IMR-90 (cell line): Measurements from ENCODE around the gene DPYSL5. TPM values are rescaled to one million over a fixed set of nuclear protein-coding genes. Genes with fewer than 3 reads are reported as not detected.

ENCODE experiments used
- ATAC-seq: fragments of 200-7000 bp; cut with Tn5 transposase; 2 replicates; pipeline ENCODE4 v1.9.1; 2020; ENCODE audit warnings: low read depth, mild to moderate bottlenecking, moderate library complexity
- BruUV-seq: library from RNA; stranded (reverse); fragments of 400-500 nt; replicated peaks from 2 replicates; lab custom pipeline; 2021; lab: Mats Ljungman, UMichigan
- CTCF ChIA-PET: fragments of 300-600 bp; formaldehyde crosslinking; extraction: SDS; loops from one replicate; lab custom pipeline; 2021; ENCODE audit warnings: antibody characterized with exemption; lab: Yijun Ruan, JAX
- POLR2A ChIA-PET: fragments of 300-600 bp; sonication (Branson Sonifier 250); formaldehyde crosslinking; loops from one replicate; lab custom pipeline; 2022; ENCODE audit warnings: antibody characterized with exemption; ENCODE audit not compliant: unreplicated experiment; lab: Charles Lee
- DNase-seq: peaks from one replicate; pipeline ENCODE4 v3.0.0; 2013
- H2AFZ ChIP-seq: replicated peaks from 2 replicates; pipeline ENCODE3; 2013; ENCODE audit warnings: low read length, mild to moderate bottlenecking; ENCODE audit not compliant: poor library complexity
- H2AK5ac ChIP-seq: 2 replicates; pipeline ENCODE4 v1.6.1; 2013; ENCODE audit warnings: low read depth, low read length, inconsistent platforms
- H2AK9ac ChIP-seq: replicated peaks from 2 replicates; pipeline ENCODE3; 2013; ENCODE audit warnings: mild to moderate bottlenecking, low read depth, low read length, moderate library complexity; ENCODE audit not compliant: poor library complexity
- H2BK120ac ChIP-seq: 2 replicates; pipeline ENCODE4 v1.6.1; 2013; ENCODE audit warnings: low read depth, low read length, inconsistent platforms
- H2BK15ac ChIP-seq: 3 replicates; pipeline ENCODE4 v1.6.1; 2013; ENCODE audit warnings: low read depth, low read length, inconsistent platforms
- H2BK20ac ChIP-seq: 2 replicates; pipeline ENCODE4 v1.6.1; 2013; ENCODE audit warnings: low read depth, mild to moderate bottlenecking, inconsistent platforms, low read length, moderate library complexity
- H2BK5ac ChIP-seq: 2 replicates; pipeline ENCODE4 v1.6.1; 2013; ENCODE audit warnings: mild to moderate bottlenecking, low read depth, low read length, inconsistent platforms; ENCODE audit not compliant: poor library complexity, severe bottlenecking
- H3K14ac ChIP-seq: replicated peaks from 2 replicates; pipeline ENCODE4 v1.6.1; 2013; ENCODE audit warnings: low read depth, low read length, inconsistent platforms
- H3K18ac ChIP-seq: 2 replicates; pipeline ENCODE4 v1.6.1; 2013; ENCODE audit warnings: low read depth, low read length, control low read depth
- H3K23ac ChIP-seq: 2 replicates; pipeline ENCODE4 v1.6.1; 2013; ENCODE audit warnings: low read depth, low read length, inconsistent platforms
- H3K27ac ChIP-seq: 2 replicates; pipeline ENCODE4 v1.5.1; 2013; ENCODE audit warnings: mild to moderate bottlenecking, control low read depth, low read length; ENCODE audit not compliant: insufficient read depth
- H3K27me3 ChIP-seq: 2 replicates; pipeline ENCODE4 v1.6.1; 2013; ENCODE audit warnings: low read length; ENCODE audit not compliant: control insufficient read depth, insufficient read depth
- H3K36me3 ChIP-seq: 2 replicates; pipeline ENCODE4 v1.6.1; 2013; ENCODE audit warnings: low read length, mixed read lengths; ENCODE audit not compliant: control insufficient read depth, insufficient read depth
- H3K4ac ChIP-seq: 2 replicates; pipeline ENCODE4 v1.6.1; 2013; ENCODE audit warnings: low read depth, low read length, inconsistent platforms
- H3K4me1 ChIP-seq: 2 replicates; pipeline ENCODE4 v1.6.1; 2013; ENCODE audit warnings: low read length, mixed read lengths; ENCODE audit not compliant: control insufficient read depth, insufficient read depth
- H3K4me2 ChIP-seq: 2 replicates; pipeline ENCODE4 v1.6.1; 2013; ENCODE audit warnings: low read depth, mild to moderate bottlenecking, control low read depth, low read length, moderate library complexity
- H3K4me3 ChIP-seq: 2 replicates; pipeline ENCODE4 v1.5.1; 2013; ENCODE audit warnings: low read depth, mild to moderate bottlenecking, control low read depth, low read length, moderate library complexity; ENCODE audit not compliant: insufficient read depth
- H3K56ac ChIP-seq: 2 replicates; pipeline ENCODE4 v1.6.1; 2013; ENCODE audit warnings: low read length, inconsistent platforms; ENCODE audit not compliant: insufficient read depth; ENCODE audit errors: extremely low read depth
- H3K79me1 ChIP-seq, 2 experiments: 2 replicates each; pipeline ENCODE4 v1.6.1; 2013; ENCODE audit warnings: low read length in 2 of 2, inconsistent platforms in 1 of 2, low read depth in 1 of 2
- H3K9ac ChIP-seq: 2 replicates; pipeline ENCODE4 v1.6.1; 2013; ENCODE audit warnings: low read depth, low read length, control low read depth
- H3K9me1 ChIP-seq: 2 replicates; pipeline ENCODE4 v1.6.1; 2013; ENCODE audit warnings: low read length, inconsistent platforms; ENCODE audit not compliant: insufficient read depth
- H3K9me3 ChIP-seq: 2 replicates; pipeline ENCODE4 v1.6.1; 2013; ENCODE audit warnings: low read length; ENCODE audit not compliant: control insufficient read depth, insufficient read depth
- H4K20me1 ChIP-seq: 2 replicates; pipeline ENCODE4 v1.6.1; 2013; ENCODE audit warnings: low read length, inconsistent platforms; ENCODE audit not compliant: insufficient read depth
- H4K5ac ChIP-seq: 2 replicates; pipeline ENCODE4 v1.6.1; 2013; ENCODE audit warnings: mild to moderate bottlenecking, low read depth, low read length, control low read depth
- H4K8ac ChIP-seq, 2 experiments: 2 replicates each; pipeline ENCODE4 v1.6.1; 2013; ENCODE audit warnings: low read depth in 2 of 2, low read length in 2 of 2, control low read depth in 1 of 2, inconsistent platforms in 1 of 2
- H4K91ac ChIP-seq: 2 replicates; pipeline ENCODE4 v1.6.1; 2013; ENCODE audit warnings: low read depth, low read length, inconsistent platforms; ENCODE audit not compliant: insufficient read depth
- NFE2L2 ChIP-seq: fragments of 150-350 bp; IDR thresholded peaks from 2 replicates; pipeline ENCODE4 v1.6.1; 2016; ENCODE audit warnings: low read depth, mild to moderate bottlenecking, low read length
- WGBS, 2 experiments: methylation state at CpG; one replicate each; pipeline versions ENCODE4 v1.1.5 to v1.1.7; 2013; ENCODE audit warnings: missing lambda C conversion rate in 2 of 2; ENCODE audit not compliant: insufficient read length in 1 of 2; ENCODE audit errors: extremely low coverage in 2 of 2; 5-methylcytosine and 5-hydroxymethylcytosine counted together
- dilution Hi-C: fragments of 300-500 bp; cut with HindIII; formaldehyde crosslinking; loops from one replicate; pipeline ENCODE4 v1.14.3; 2018; ENCODE audit warnings: low sequenced_read_pairs; ENCODE audit not compliant: unreplicated experiment
- in situ Hi-C: fragments of 300-500 bp; cut with MboI; formaldehyde crosslinking; loops from 3 replicates; pipeline ENCODE4 v1.14.3; 2019; ENCODE audit warnings: low sequenced_read_pairs, inconsistent platforms, mixed read lengths
- intact Hi-C: fragments of 100-400 bp; cut with micrococcal nuclease; formaldehyde crosslinking; loops from 2 replicates; pipeline ENCODE4 v1.10.0; 2022
- polyA plus RNA-seq, 3 experiments: library from polyadenylated mRNA; depleted of rRNA; stranded (reverse); fragments of >200 nt; gene quantifications; 2 replicates each; pipeline ENCODE4 v1.2.3, GENCODE V29; 2012; ENCODE audit warnings: low replicate concordance in 1 of 3
- total RNA-seq: library from RNA; depleted of rRNA; stranded (reverse); fragments of >200 nt; gene quantifications from 2 replicates; pipeline ENCODE4 v1.2.3, GENCODE V29; 2012

DPYSL5 gene
- total and polyA plus RNA-seq, 2 of the 4 experiments (the other 2 are of a cell fraction): not detected

DNA sequence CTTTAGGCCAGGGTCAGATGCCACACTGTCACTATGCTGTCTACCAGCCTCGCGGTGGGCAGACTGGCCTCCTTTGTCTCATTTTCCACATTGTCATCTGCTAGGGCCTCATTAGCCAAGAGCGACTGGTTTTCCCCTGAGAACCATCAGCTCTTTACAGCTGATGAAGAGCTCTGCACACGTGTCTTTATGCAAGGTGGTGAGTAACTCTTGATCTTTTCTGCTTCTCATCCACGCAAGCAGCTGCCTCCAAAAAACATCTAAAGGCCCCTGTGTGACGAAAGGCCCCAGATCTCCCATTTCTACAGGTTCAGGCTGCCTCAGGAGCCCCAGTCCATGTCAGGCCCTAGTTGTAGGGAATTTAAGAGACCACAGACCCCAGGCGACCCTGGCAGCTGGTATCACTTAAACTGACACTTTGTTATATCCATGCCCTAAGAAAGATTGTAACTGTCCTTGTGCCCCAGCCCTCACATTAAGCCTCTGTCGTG, 52.9 kb downstream of the DPYSL5 start:
- WGBS, 2 experiments: no CpG with 5 or more reads among the region's 8 CpGs

More for the DNA sequence above, 52.9 kb downstream of the DPYSL5 start:
- Histone ChIP-seq H3K4me3 (no peak overlapping the region), H3K4me1 (no peaks in the 10 kb centered on the region), H3K36me3 (no peaks in the 10 kb centered on the region), H3K27ac (no peak overlapping the region), H2BK120ac (no peak overlapping the region), H2BK15ac (no peak overlapping the region), H2BK5ac (no peak overlapping the region), H3K18ac (no peak overlapping the region), H3K79me1 (no peaks in the 10 kb centered on the region), H4K20me1 (no peaks in the 10 kb centered on the region), H3K56ac (no peak overlapping the region), H4K5ac (no peak overlapping the region), H2AK5ac (no peak overlapping the region), H2AFZ (no peak overlapping the region), H2AK9ac (no peak overlapping the region), H4K8ac (no peak overlapping the region), H3K27me3 (peaks cover 63% of the 10 kb centered on the region), H3K4me2 (no peak overlapping the region), H3K4ac (no peak overlapping the region), H4K91ac (no peak overlapping the region), H3K9me1 (no peaks in the 10 kb centered on the region), H3K9me3 (0 out of 2 replicates have a peak, but pooled peaks cover 2% of the 10 kb centered on the region), H3K9ac (no peak overlapping the region), H3K14ac (no peak overlapping the region), H3K23ac (no peak overlapping the region), H2BK20ac (no peak overlapping the region)
- no peak for DNase-seq
- POLR2A ChIA-PET: no interaction called here
- dilution Hi-C loops (no loop called here), intact Hi-C loops (loop anchor here (5.0 kb wide), 1 partner anchor 39 kb away; no protein-coding TSS in a partner anchor), in situ Hi-C loops (no loop called here)
- no peak for ATAC-seq
- TF ChIP-seq NFE2L2: no peak
- BruUV-seq: no TSS peak
- CTCF ChIA-PET: no interaction called here
